ENCODE results near the gene MIA3.

GRCh38 chr1:222588135-222588534 is 29.8 kb upstream of the MIA3 start:
- TF ChIP-seq, protein P1, sequence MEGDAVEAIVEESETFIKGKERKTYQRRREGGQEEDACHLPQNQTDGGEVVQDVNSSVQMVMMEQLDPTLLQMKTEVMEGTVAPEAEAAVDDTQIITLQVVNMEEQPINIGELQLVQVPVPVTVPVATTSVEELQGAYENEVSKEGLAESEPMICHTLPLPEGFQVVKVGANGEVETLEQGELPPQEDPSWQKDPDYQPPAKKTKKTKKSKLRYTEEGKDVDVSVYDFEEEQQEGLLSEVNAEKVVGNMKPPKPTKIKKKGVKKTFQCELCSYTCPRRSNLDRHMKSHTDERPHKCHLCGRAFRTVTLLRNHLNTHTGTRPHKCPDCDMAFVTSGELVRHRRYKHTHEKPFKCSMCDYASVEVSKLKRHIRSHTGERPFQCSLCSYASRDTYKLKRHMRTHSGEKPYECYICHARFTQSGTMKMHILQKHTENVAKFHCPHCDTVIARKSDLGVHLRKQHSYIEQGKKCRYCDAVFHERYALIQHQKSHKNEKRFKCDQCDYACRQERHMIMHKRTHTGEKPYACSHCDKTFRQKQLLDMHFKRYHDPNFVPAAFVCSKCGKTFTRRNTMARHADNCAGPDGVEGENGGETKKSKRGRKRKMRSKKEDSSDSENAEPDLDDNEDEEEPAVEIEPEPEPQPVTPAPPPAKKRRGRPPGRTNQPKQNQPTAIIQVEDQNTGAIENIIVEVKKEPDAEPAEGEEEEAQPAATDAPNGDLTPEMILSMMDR (IDR thresholded peaks at IDR 0.05; ENCODE audit: low read depth, low read length, poor library complexity, severe bottlenecking): no peak
- no peak for TF ChIP-seq EZH2phosphoT487 (IDR thresholded peaks at IDR 0.05; ENCODE audit: borderline replicate concordance, low read length)
